ENCODE results near the gene APLP2. TPM values are rescaled to one million over a fixed set of nuclear protein-coding genes. Genes with fewer than 3 reads are reported as not detected.

APLP2 gene
- total RNA-seq, 1 experiment from 2014 or later = 210 TPM

- H3K36me3 ChIP-seq (ENCODE audit: control insufficient read depth in 1 of 2, insufficient read depth in 2 of 2, low read length in 2 of 2) = no peaks in the 10 kb centered on the region
- H3K27ac ChIP-seq (ENCODE audit: low read depth, low read length) = peak overlapping the region; percentile 60; the same call in 1 of the 2 replicates
- no TSS peak for BruUV-seq (replicated peaks)
- peaks cover 13 to 29% of the 10 kb centered on the region in 2 experiments; a peak in 3 of 4 replicates for H3K4me1 ChIP-seq (ENCODE audit: control insufficient read depth in 1 of 2, insufficient read depth in 2 of 2, low read length in 2 of 2)
- H3K4me3 ChIP-seq (replicated peaks in 1 of 2; ENCODE audit: low read depth in 1 of 2, low read length in 2 of 2) = peak overlapping the region; percentile 46 to 79
- TF ChIP-seq RAD21 (IDR thresholded peaks at IDR 0.05; ENCODE audit: low read depth) (no peak), TCF7L2 (IDR thresholded peaks at IDR 0.05; ENCODE audit: borderline replicate concordance, extremely low read depth, insufficient read depth, insufficient read length) (no peak), EZH2phosphoT487 (IDR thresholded peaks at IDR 0.05; ENCODE audit: borderline replicate concordance) (no peak), CEBPB (IDR thresholded peaks at IDR 0.05; ENCODE audit: low read depth) (no peak), EGR1 (IDR thresholded peaks at IDR 0.05; ENCODE audit: low read depth) (no peak), ELF1 (IDR thresholded peaks at IDR 0.05; ENCODE audit: borderline replicate concordance, low read depth) (no peak), ZNF274 (IDR thresholded peaks at IDR 0.05; ENCODE audit: low read depth, low read length) (no peak), SP1 (IDR thresholded peaks at IDR 0.05; ENCODE audit: low read depth) (no peak), SIN3A (IDR thresholded peaks at IDR 0.05; ENCODE audit: low read depth) (no peak), REST (IDR thresholded peaks at IDR 0.05; ENCODE audit: low read depth) (no peak), POLR2AphosphoS5 (IDR thresholded peaks at IDR 0.05; ENCODE audit: low read depth, low read length) (no peak), MAX (IDR thresholded peaks at IDR 0.05) (no peak), FOSL1 (IDR thresholded peaks at IDR 0.05; ENCODE audit: low read depth) (no peak), ATF3 (IDR thresholded peaks at IDR 0.05) (no peak), CTCF (IDR thresholded peaks at IDR 0.05 in 2 of 3, conservative IDR thresholded peaks at IDR 0.05 in 1 of 3; ENCODE audit: borderline replicate concordance in 1 of 3, insufficient read depth in 1 of 3, low read depth in 2 of 3, low read length in 2 of 3) (no peak), EZH2 (IDR thresholded peaks at IDR 0.05) (no peak), SRF (IDR thresholded peaks at IDR 0.05; ENCODE audit: low read depth) (no peak), ZFX (IDR thresholded peaks at IDR 0.05) (no peak)
- peaks cover 30% of the 10 kb centered on the region for H3K79me2 ChIP-seq (ENCODE audit: insufficient read depth, low read length)
- peak overlapping the region; percentile 60; the same call in 1 of the 2 replicates for H3K9ac ChIP-seq (ENCODE audit: low read length)
- H3K4me2 ChIP-seq (ENCODE audit: low read length) = peak overlapping the region; percentile 80
- intact Hi-C loops (cut with micrococcal nuclease) = loop anchor here (5.0 kb wide), 1 partner anchor 66 kb away; the partner anchor contains the start of gene PRDM10
- no peak for DNase-seq (ENCODE audit: low read depth, low spot score)
- no peaks in the 10 kb centered on the region for H4K20me1 ChIP-seq (ENCODE audit: insufficient read depth)
- no peak overlapping the region for H2AFZ ChIP-seq (ENCODE audit: low read depth, low read length, poor library complexity, severe bottlenecking)
- ChIA-PET RAD21 (ENCODE audit: low non-redundant PET in 1 of 2, low total read pairs in 2 of 2, uncharacterized antibody in 2 of 2, unreplicated experiment in 2 of 2) (no interaction called here), CTCF (interaction anchor here (0.6 kb wide), 1 partner anchor 55 kb away, joined by 3 read pairs; no protein-coding TSS in a partner anchor), POLR2A (no interaction called here)
- H3K27me3 ChIP-seq (ENCODE audit: insufficient read depth, low read length) = no peaks in the 10 kb centered on the region
- no peaks in the 10 kb centered on the region for H3K9me2 ChIP-seq (ENCODE audit: insufficient read depth)
- ATAC-seq = no peak
- no peaks in the 10 kb centered on the region for H3K9me3 ChIP-seq (ENCODE audit: control insufficient read depth in 1 of 2, insufficient read depth in 1 of 2, low read depth in 1 of 2, low read length in 2 of 2)
These were observed 1.1 kb upstream of the APLP2 start for GRCh38 chr11:130068546-130068985.
